Ishikawa (cell line): ENCODE data around the gene MRPL49.

Source experiments
- CEBPB ChIP-seq: IDR thresholded peaks from 2 replicates; pipeline ENCODE4 v1.6.1; 2012
- CREB1 ChIP-seq: IDR thresholded peaks from 2 replicates; pipeline ENCODE4 v1.6.1; 2012; ENCODE audit warnings: low read depth
- EGR1 ChIP-seq: IDR thresholded peaks from 2 replicates; pipeline ENCODE4 v1.6.1; 2012
- EP300 ChIP-seq: IDR thresholded peaks from 2 replicates; pipeline ENCODE4 v1.6.1; 2012; ENCODE audit warnings: borderline replicate concordance
- FOXM1 ChIP-seq: IDR thresholded peaks from 2 replicates; pipeline ENCODE4 v1.6.1; 2012; ENCODE audit warnings: low read depth, borderline replicate concordance
- NFIC ChIP-seq: IDR thresholded peaks from 2 replicates; pipeline ENCODE4 v1.6.1; 2012
- RAD21 ChIP-seq: IDR thresholded peaks from 2 replicates; pipeline ENCODE4 v1.6.1; 2012; ENCODE audit warnings: low read depth
- TAF1 ChIP-seq: IDR thresholded peaks from 2 replicates; pipeline ENCODE4 v1.6.1; 2012; ENCODE audit warnings: low read depth, mild to moderate bottlenecking
- TCF12 ChIP-seq: IDR thresholded peaks from 2 replicates; pipeline ENCODE4 v1.6.1; 2012; ENCODE audit warnings: low read depth
- TEAD4 ChIP-seq: IDR thresholded peaks from 2 replicates; pipeline ENCODE4 v1.6.1; 2012
- YY1 ChIP-seq: IDR thresholded peaks from 2 replicates; pipeline ENCODE4 v1.6.1; 2012; ENCODE audit warnings: low read depth
- ZBTB7A ChIP-seq: IDR thresholded peaks from 2 replicates; pipeline ENCODE4 v1.6.1; 2012; ENCODE audit warnings: low read depth
- TF ChIP-seq, protein P1 (sequence below): IDR thresholded peaks from 2 replicates; pipeline ENCODE4 v1.6.1; 2012; ENCODE audit warnings: low read depth, mild to moderate bottlenecking
- TF ChIP-seq, protein P2 (sequence below): IDR thresholded peaks from 2 replicates; pipeline ENCODE4 v1.6.1; 2012
- TF ChIP-seq, protein P3 (sequence below): IDR thresholded peaks from 2 replicates; pipeline ENCODE4 v1.6.1; 2012

Gene MRPL49

DNA sequence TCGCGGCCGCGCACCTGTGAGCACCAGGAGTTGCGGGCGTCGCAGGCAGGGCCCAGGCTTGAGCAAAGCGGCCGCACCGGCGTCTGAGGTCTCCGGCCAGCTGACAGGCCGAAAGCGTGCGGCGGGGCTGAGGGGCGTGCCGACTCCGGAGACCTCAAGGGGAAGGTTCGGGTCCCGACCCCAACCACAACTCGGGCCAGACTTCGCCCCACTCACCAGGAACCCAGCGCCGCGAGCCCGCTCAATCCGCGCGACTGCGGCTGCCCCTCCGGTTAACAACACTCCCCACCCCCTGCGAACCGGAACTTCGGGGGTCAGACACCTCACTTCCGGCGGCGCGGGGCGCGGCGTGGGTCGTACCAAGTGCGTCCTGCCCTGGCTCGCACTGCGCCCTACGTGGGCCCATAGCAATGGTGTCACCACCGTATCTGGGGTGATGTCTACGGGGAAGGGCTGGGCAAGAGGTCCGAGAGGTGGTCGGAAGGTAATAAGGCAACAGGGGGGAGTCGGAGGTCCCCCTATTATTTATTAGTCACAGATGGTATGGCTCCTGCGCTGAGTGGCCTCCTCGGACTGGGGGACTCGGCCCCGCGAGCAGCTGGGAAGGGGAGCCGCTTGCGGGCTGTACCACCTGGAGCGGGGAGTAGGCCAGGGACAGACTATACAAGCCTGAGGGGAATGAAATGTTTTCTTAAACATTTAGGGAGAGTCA lies 12.3 kb downstream of the MRPL49 start, which contains the start of gene SYVN1:
Gene SYVN1 (minus strand): TSS at position 280 of the 712 bp plus-strand sequence. CDS start 918 bp downstream, outside the sequence.
- peak; percentile 71; the same call in 1 of the 2 replicates for TF ChIP-seq TCF12
- TF ChIP-seq EP300: no peak
- no peak; the same call in 1 of the 2 replicates for TF ChIP-seq TEAD4
- TF ChIP-seq EGR1: no peak
- TF ChIP-seq CEBPB: no peak
- TF ChIP-seq RAD21: no peak
- TF ChIP-seq, protein P1, sequence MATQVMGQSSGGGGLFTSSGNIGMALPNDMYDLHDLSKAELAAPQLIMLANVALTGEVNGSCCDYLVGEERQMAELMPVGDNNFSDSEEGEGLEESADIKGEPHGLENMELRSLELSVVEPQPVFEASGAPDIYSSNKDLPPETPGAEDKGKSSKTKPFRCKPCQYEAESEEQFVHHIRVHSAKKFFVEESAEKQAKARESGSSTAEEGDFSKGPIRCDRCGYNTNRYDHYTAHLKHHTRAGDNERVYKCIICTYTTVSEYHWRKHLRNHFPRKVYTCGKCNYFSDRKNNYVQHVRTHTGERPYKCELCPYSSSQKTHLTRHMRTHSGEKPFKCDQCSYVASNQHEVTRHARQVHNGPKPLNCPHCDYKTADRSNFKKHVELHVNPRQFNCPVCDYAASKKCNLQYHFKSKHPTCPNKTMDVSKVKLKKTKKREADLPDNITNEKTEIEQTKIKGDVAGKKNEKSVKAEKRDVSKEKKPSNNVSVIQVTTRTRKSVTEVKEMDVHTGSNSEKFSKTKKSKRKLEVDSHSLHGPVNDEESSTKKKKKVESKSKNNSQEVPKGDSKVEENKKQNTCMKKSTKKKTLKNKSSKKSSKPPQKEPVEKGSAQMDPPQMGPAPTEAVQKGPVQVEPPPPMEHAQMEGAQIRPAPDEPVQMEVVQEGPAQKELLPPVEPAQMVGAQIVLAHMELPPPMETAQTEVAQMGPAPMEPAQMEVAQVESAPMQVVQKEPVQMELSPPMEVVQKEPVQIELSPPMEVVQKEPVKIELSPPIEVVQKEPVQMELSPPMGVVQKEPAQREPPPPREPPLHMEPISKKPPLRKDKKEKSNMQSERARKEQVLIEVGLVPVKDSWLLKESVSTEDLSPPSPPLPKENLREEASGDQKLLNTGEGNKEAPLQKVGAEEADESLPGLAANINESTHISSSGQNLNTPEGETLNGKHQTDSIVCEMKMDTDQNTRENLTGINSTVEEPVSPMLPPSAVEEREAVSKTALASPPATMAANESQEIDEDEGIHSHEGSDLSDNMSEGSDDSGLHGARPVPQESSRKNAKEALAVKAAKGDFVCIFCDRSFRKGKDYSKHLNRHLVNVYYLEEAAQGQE: no peak
- no peak for TF ChIP-seq NFIC
- no peak for TF ChIP-seq YY1
- TF ChIP-seq CREB1: peak; percentile 72
- TF ChIP-seq FOXM1: peak; percentile 54
- peak; percentile 88 for TF ChIP-seq TAF1
- TF ChIP-seq, protein P2, sequence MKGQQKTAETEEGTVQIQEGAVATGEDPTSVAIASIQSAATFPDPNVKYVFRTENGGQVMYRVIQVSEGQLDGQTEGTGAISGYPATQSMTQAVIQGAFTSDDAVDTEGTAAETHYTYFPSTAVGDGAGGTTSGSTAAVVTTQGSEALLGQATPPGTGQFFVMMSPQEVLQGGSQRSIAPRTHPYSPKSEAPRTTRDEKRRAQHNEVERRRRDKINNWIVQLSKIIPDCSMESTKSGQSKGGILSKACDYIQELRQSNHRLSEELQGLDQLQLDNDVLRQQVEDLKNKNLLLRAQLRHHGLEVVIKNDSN: no peak
- TF ChIP-seq, protein P3, sequence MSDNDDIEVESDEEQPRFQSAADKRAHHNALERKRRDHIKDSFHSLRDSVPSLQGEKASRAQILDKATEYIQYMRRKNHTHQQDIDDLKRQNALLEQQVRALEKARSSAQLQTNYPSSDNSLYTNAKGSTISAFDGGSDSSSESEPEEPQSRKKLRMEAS: peak; percentile 82
- TF ChIP-seq ZBTB7A: peak; percentile 85

DNA sequence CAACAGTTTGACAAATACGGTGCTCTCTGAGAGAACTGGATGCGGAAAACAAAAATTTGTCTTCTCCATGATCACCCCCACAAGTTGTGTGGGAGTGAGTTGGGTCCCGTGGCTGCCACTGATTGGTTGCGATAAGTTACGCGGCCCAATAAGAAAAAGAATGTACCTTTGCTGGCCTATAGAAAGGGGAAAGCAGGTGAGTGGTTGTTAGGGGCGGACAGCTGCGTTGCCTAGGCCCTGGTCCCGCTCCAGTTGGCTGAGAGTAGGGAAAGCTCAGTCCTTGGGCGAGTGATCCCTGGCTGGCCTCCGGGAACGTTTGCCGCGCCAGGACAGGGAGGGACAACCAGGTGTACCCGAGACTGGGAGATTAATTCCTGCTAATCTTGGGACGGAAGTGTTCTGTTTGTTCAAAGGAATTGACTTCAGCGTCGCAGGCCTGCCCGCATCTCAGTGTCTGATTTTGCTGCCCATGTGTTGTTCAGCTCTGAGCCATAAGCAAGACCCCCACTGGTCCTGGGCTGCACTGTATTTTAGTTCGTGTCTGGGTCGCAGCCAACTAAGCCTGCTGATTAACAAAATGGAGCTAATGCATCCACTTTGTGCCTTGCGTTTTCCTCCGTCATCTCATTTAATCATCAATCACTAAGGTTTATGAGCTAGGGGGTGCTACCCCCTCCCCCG lies 13.0 kb downstream of the MRPL49 start:
- TF ChIP-seq EP300 (0 out of 2 replicates have a peak, but pooled peaks have one; percentile 30), TCF12 (no peak), EGR1 (0 out of 2 replicates have a peak, but pooled peaks have one; percentile 54), RAD21 (no peak), TAF1 (peak; percentile 69; the same call in 1 of the 2 replicates), ZBTB7A (no peak), TEAD4 (no peak), YY1 (no peak), CEBPB (no peak), NFIC (peak; percentile 51; the same call in 1 of the 2 replicates), CREB1 (no peak), FOXM1 (no peak)
- TF ChIP-seq, protein P3: 0 out of 2 replicates have a peak, but pooled peaks have one; percentile 1
- TF ChIP-seq, protein P2: no peak
- TF ChIP-seq, protein P1: no peak

DNA sequence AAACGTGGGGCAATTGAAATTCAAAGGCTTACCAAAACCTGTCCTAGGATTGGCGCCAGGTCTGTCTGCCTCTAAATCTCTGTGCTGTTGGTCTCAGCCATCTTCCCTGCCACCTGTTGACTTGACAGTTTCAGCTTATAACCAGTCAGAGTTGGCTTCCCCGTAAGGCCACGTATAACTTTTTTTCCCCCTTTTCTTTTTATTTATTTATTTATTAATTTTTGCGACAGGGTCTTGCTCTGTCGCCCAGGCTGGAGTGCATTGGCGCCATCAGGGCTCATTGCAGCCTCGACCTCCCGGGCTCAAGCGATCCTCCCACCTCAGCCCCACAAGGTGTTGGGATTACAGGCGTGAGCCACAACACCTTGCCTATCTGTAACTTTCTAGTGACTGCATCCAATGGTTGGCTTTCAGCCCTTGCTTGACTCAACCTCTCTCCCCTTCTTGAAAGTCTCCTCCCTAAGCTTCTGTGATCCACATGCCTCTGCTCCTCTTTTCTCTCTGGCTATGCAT lies 13.6 kb downstream of the MRPL49 start:
- TF ChIP-seq TEAD4 (no peak), ZBTB7A (no peak), EGR1 (no peak), CREB1 (no peak), NFIC (no peak), EP300 (no peak), FOXM1 (no peak), TCF12 (no peak), TAF1 (no peak), RAD21 (no peak), CEBPB (no peak), YY1 (no peak)
- TF ChIP-seq, protein P3: no peak
- TF ChIP-seq, protein P1: no peak
- TF ChIP-seq, protein P2: no peak
